ENCODE results near the gene C11orf91.

DNA sequence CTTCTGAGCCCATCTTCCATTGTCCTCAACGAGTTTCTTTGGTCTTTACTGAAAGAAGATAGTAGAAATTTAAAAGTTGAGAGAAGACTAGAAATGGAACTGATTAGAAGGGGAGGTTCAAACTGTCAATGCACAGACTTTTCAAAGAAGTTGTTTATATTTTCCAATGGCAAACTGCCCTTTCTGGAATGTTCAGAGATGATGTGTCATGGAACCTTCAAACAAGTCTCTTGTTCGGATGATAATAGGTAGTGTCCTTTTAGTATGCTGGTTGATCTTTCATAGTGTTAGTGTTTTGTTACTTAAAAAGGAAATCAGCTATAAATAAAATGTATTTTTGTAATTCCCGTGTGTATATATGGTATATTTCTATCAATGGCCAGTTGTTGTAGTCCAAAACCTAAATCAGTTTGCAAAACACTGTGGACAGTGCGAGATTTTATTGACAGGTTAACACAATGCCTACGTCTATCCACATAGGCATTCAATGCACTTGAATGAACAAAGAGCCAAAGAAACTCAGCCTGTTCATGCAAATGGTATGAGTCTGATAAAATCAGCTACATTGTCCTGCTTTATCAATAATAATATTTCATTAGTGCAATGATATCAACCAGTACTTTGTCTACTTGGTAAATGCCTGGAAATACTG, 30.9 kb downstream of the C11orf91 start:
- TF ChIP-seq POLR2AphosphoS5 (IDR thresholded peaks at IDR 0.05; ENCODE audit: borderline replicate concordance, low read depth, low read length) (no peak), EZH2 (IDR thresholded peaks at IDR 0.05) (no peak), FOXP2 (optimal IDR thresholded peaks at IDR 0.05; ENCODE audit: control extremely low read depth, extremely low read length, insufficient read depth) (no peak)
